NT2/D1 (cell line): ENCODE results near the gene PDE6A.

Experiments
- DNase-seq: peaks from one replicate; pipeline ENCODE4 v3.0.0-alpha.2; 2011; ENCODE audit warnings: low read depth, low spot score
- H3K27me3 ChIP-seq: 2 replicates; pipeline ENCODE4 v1.6.0; 2011; ENCODE audit warnings: mild to moderate bottlenecking; ENCODE audit not compliant: insufficient read length, insufficient read depth
- H3K36me3 ChIP-seq: 2 replicates; pipeline ENCODE4 v1.6.1; 2011; ENCODE audit warnings: mild to moderate bottlenecking, low read length, mixed read lengths; ENCODE audit not compliant: insufficient read depth, insufficient read length
- H3K4me1 ChIP-seq: 2 replicates; pipeline ENCODE4 v1.5.1; 2011; ENCODE audit not compliant: insufficient read depth, insufficient read length
- H3K4me3 ChIP-seq: 2 replicates; pipeline ENCODE4 v1.5.1; 2011; ENCODE audit warnings: low read depth; ENCODE audit not compliant: insufficient read length
- H3K9ac ChIP-seq: 2 replicates; pipeline ENCODE4 v1.6.0; 2011; ENCODE audit warnings: low read depth; ENCODE audit not compliant: insufficient read length
- H3K9me3 ChIP-seq: 2 replicates; pipeline ENCODE4 v1.5.1; 2011; ENCODE audit warnings: mild to moderate bottlenecking, low read length; ENCODE audit not compliant: insufficient read depth
- SUZ12 ChIP-seq: IDR thresholded peaks from 2 replicates; pipeline ENCODE4 v1.6.1; 2011; ENCODE audit not compliant: insufficient read length, insufficient read depth; ENCODE audit errors: extremely low read depth
- YY1 ChIP-seq: IDR thresholded peaks from 2 replicates; pipeline ENCODE4 v1.6.1; 2011; ENCODE audit not compliant: insufficient read length, insufficient read depth
- ZNF274 ChIP-seq: IDR thresholded peaks from 2 replicates; pipeline ENCODE4 v1.6.1; 2011; ENCODE audit warnings: mild to moderate bottlenecking, low read depth, low read length

PDE6A gene

DNA sequence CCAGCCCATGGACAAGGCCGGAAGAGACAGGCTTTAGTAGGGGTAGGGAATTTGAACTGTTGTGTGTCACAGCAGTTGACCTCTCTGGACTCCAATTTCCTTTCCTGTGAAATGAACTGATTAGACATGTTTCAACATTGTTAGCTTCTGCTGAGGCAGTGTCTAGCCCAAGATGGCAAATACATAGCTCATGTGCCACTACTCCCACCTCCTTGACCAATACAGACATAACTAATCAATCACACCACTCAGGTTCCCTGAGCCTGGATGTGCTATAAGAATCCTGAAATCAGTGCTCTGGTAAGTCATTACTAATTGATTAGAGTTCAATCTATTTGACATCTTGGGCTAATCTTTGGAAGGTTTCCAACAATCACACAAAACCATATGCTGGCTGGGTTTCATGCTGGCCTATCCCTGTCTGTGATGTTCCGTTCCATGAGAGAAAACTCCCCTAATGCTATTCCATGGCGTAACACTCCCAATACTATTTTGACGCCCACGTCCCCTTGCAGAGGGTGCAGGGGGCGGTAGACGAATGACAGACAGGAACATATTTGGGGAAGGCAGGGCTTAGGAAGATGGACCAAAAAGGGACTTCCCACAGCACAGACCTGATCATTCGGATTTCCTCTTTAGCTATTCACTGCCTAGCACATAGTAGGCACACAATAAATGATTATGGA lies 95.2 kb downstream of the PDE6A start:
- H3K4me1 ChIP-seq, result no peaks in the 10 kb centered on the region
- no peak for DNase-seq
- H3K9me3 ChIP-seq, result no peaks in the 10 kb centered on the region
- H3K4me3 ChIP-seq, result no peak overlapping the region
- H3K36me3 ChIP-seq, result peaks cover 28% of the 10 kb centered on the region
- no peak for TF ChIP-seq ZNF274
- no peak for TF ChIP-seq SUZ12
- H3K9ac ChIP-seq, result no peak overlapping the region
- no peaks in the 10 kb centered on the region for H3K27me3 ChIP-seq

DNA sequence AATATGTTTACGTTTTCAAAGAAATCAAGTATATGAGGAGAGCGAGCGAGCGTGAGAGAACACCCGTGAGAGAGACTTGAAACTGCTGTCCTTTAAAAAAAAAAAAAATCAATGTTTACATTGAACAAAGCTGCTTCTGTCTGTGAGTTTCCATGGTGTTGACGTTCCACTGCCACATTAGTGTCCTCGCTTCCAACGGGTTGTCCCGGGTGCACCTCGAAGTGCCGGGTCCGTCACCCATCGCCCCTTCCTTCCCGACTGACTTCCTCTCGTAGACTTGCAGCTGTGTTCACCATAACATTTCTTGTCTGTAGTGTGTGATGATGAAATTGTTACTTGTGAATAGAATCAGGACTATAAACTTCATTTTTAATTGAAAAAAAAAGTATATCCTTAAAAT lies 97.0 kb downstream of the PDE6A start:
- H3K36me3 ChIP-seq, result peaks cover 28% of the 10 kb centered on the region
- H3K9ac ChIP-seq, result no peak overlapping the region
- H3K9me3 ChIP-seq, result no peaks in the 10 kb centered on the region
- TF ChIP-seq YY1 (no peak), ZNF274 (no peak), SUZ12 (no peak)
- no peak overlapping the region for H3K4me3 ChIP-seq
- DNase-seq, result no peak
- no peaks in the 10 kb centered on the region for H3K27me3 ChIP-seq
- no peaks in the 10 kb centered on the region for H3K4me1 ChIP-seq

DNA sequence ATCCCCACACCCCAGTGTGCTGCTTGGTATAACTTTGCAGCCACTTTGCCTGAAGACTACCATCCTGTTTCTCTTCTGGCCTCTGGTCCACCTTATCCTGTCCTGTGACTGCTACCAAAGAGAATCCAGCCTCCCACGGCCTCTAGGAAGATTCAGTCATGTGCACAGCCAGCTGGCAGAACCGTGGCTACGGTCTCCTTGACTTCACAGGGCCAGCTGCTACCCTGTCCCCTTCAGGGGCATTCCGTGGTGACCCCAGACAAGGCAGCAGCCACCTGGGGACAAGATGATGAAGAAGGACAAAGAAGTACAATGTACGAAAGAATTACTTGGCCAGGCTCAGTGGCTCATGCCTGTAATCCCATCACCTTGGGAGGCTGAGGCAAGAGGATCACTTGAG lies 98.6 kb downstream of the PDE6A start:
- Histone ChIP-seq H3K4me1 (peaks cover 2% of the 10 kb centered on the region), H3K27me3 (no peaks in the 10 kb centered on the region), H3K9ac (no peak overlapping the region), H3K9me3 (no peaks in the 10 kb centered on the region), H3K4me3 (no peak overlapping the region), H3K36me3 (peaks cover 33% of the 10 kb centered on the region)
- DNase-seq, result no peak
- no peak for TF ChIP-seq SUZ12
- no peak for TF ChIP-seq ZNF274
- no peak for TF ChIP-seq YY1

DNA sequence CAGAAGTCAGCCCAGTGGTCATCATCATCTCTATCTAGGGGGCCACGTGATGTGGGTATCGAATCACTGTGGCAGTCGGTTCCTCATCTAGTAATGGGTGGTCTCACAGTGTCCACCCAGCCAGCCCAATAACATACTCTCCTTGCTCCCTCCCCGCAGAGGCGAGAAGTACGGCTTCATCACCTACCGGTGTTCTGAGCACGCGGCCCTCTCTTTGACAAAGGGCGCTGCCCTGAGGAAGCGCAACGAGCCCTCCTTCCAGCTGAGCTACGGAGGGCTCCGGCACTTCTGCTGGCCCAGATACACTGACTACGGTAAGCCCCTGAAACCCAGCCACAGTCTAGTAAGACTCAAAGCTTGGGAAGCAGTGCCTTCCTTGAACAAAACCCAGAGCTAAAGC lies 99.0 kb downstream of the PDE6A start:
- Histone ChIP-seq H3K36me3 (peaks cover 33% of the 10 kb centered on the region), H3K9me3 (no peaks in the 10 kb centered on the region), H3K4me1 (peaks cover 2% of the 10 kb centered on the region), H3K27me3 (no peaks in the 10 kb centered on the region), H3K4me3 (no peak overlapping the region), H3K9ac (no peak overlapping the region)
- TF ChIP-seq ZNF274, result no peak
- no peak for TF ChIP-seq SUZ12
- no peak for TF ChIP-seq YY1
- no peak for DNase-seq

DNA sequence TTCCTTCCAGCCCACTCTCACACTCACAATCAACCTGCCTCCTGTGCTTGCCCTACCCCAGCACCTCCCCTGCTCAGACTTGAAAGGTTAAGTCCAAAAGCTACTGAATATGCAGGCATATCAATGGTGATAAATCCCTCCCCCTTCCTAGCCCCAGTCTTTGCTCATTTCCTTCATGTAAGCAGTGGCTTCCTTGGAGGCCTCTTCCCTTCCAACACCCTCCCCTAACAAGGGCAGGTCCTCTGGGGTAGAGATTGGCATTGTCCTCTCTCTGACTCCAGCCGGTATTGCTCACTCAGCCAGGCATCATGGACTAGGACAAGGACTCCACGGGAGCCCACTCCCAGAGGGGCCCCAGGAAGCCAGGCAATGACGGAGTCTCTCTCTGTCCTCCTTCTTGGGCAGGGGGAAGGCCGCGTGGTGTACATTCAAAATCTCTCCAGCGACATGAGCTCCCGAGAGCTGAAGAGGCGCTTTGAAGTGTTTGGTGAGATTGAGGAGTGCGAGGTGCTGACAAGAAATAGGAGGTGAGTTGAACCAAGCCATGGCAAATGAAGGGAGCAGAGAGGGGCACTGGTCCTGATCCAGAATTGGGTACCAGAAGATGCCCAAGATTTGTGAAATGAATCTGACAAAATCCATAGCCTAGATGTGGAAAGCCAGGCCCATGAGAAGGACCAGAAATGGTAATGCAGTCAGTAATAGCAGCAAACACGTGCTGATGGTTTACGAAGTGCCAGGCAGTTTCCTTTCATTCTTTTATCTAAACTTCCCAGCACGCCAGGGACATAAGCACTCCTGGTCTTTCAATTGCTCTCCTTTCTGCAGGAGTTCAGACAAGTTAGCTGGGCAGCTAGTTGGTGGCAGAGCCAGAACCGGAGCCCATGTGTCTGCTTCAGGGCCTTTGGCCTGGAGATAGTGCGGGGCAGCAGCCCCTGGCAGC lies 102.5 kb downstream of the PDE6A start:
- Histone ChIP-seq H3K36me3 (peaks cover 29% of the 10 kb centered on the region), H3K4me1 (peaks cover 11% of the 10 kb centered on the region)

DNA sequence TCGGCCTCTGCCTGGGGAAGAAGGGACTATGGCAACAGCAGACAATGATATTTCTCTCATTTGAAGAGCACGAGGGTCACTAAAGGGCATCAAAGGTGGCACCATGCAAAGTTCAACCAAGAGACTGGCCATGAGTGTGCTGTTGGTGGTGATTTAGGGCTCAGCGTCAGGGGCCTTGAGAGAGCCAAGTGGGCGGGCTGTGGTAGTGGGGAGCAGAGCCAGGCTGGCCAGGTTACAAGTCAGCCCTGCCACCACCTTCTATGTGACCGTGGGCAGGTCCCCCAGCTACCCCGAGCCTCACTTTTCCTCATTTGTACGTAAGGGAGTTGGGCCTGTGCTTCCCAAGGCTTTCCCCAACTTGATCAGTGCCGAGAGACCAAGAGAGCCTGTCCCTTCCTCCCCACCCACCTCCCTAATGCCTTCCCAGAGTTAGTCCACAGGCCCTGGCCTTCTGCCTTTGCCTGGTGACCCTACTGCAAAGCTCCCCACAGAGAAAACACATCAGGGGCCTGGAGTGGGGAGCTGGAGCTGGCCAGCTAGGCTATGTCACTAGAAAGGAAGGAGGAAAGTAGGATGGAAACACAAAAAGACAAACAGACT lies 104.3 kb downstream of the PDE6A start:
- H3K4me1 ChIP-seq, result peaks cover 11% of the 10 kb centered on the region
- H3K27me3 ChIP-seq, result no peaks in the 10 kb centered on the region
- H3K36me3 ChIP-seq, result peaks cover 17% of the 10 kb centered on the region
- no peak for TF ChIP-seq ZNF274
- no peak for TF ChIP-seq SUZ12
- TF ChIP-seq YY1, result no peak
- no peak overlapping the region for H3K4me3 ChIP-seq
- DNase-seq, result no peak
- no peak overlapping the region for H3K9ac ChIP-seq
- no peaks in the 10 kb centered on the region for H3K9me3 ChIP-seq

More for the DNA sequence above, 102.5 kb downstream of the PDE6A start:
- H3K27me3 ChIP-seq, result no peaks in the 10 kb centered on the region
- H3K9me3 ChIP-seq, result no peaks in the 10 kb centered on the region
- no peak for DNase-seq
- H3K9ac ChIP-seq, result no peak overlapping the region
- H3K4me3 ChIP-seq, result no peak overlapping the region
- no peak for TF ChIP-seq SUZ12
- no peak for TF ChIP-seq ZNF274
- no peak for TF ChIP-seq YY1

DNA sequence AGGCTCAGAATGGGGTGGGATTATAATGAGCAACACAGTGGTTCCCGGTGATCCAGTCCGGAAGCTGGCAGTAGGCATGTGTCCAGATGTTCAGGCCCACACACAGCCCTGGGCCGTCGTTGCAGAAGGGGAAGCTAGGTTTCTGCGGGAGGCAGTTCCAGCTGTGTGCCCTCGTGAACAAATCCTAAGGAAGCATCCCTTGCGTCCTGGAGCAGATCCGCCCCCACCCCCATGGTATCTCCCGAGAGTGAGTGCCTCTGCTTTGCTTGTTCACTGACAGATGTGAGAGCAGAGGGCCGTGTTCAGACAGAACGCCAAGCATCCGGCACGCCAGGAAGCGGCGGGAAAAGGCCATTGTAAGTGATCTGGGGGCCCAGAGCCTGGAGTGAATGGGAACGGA lies 104.8 kb downstream of the PDE6A start:
- DNase-seq, result no peak
- no peaks in the 10 kb centered on the region for H3K27me3 ChIP-seq
- TF ChIP-seq ZNF274, result no peak
- no peak for TF ChIP-seq SUZ12
- TF ChIP-seq YY1, result no peak
- no peaks in the 10 kb centered on the region for H3K9me3 ChIP-seq
- H3K4me3 ChIP-seq, result no peak overlapping the region
- H3K9ac ChIP-seq, result no peak overlapping the region
- H3K36me3 ChIP-seq, result peaks cover 14% of the 10 kb centered on the region
- peaks cover 11% of the 10 kb centered on the region for H3K4me1 ChIP-seq
